DOHH2 (cell line): ENCODE results near the gene USP6NL.
"Not testable (repeated sequence)": the region's sequence is repeated elsewhere in the genome, so short reads cannot be mapped to it uniquely, and the experiment has no call there.

Experiments used
- H3F3A ChIP-seq: fragments of 200-600 bp; sonication (generic), shearing (Covaris generic); 2 replicates; pipeline ENCODE4 v1.6.0; 2016; ENCODE audit warnings: antibody characterized with exemption, mild to moderate bottlenecking; ENCODE audit not compliant: control insufficient read depth, insufficient read depth
- H3K27ac ChIP-seq: fragments of 200-600 bp; sonication (generic); 2 replicates; pipeline ENCODE4 v1.5.1; 2014; ENCODE audit warnings: low read depth, mild to moderate bottlenecking, low read length, moderate library complexity
- H3K27me3 ChIP-seq: fragments of 200-600 bp; sonication (generic); 2 replicates; pipeline ENCODE4 v1.6.1; 2014; ENCODE audit warnings: mild to moderate bottlenecking, low read length, mixed read lengths; ENCODE audit not compliant: control insufficient read depth
- H3K36me3 ChIP-seq: fragments of 200-600 bp; sonication (generic); 2 replicates; pipeline ENCODE4 v1.6.1; 2014; ENCODE audit warnings: mild to moderate bottlenecking, low read length, moderate library complexity, mixed read lengths; ENCODE audit not compliant: control insufficient read depth
- H3K4me1 ChIP-seq: fragments of 200-600 bp; sonication (generic); 2 replicates; pipeline ENCODE4 v1.6.1; 2014; ENCODE audit warnings: mild to moderate bottlenecking, low read length, mixed read lengths; ENCODE audit not compliant: control insufficient read depth
- H3K4me2 ChIP-seq: fragments of 200-600 bp; sonication (generic); 2 replicates; pipeline ENCODE4 v1.6.0; 2014; ENCODE audit warnings: mild to moderate bottlenecking, low read length, moderate library complexity
- H3K4me3 ChIP-seq: fragments of 200-600 bp; sonication (generic); 2 replicates; pipeline ENCODE4 v1.5.1; 2014; ENCODE audit warnings: mild to moderate bottlenecking, low read length, mixed read lengths
- H3K79me2 ChIP-seq: fragments of 200-600 bp; sonication (generic); 2 replicates; pipeline ENCODE4 v1.6.1; 2014; ENCODE audit warnings: mild to moderate bottlenecking, low read length, mixed read lengths; ENCODE audit not compliant: control insufficient read depth
- H3K9me2 ChIP-seq: fragments of 200-600 bp; sonication (generic); replicated peaks from 2 replicates; pipeline ENCODE4 v1.6.1; 2014; ENCODE audit warnings: mild to moderate bottlenecking, low read length, mixed read lengths; ENCODE audit not compliant: control insufficient read depth
- H3K9me3 ChIP-seq: fragments of 200-600 bp; sonication (generic); 2 replicates; pipeline ENCODE4 v1.6.1; 2014; ENCODE audit warnings: antibody characterized with exemption, low read length, mixed read lengths; ENCODE audit not compliant: control insufficient read depth, insufficient read depth
- H4K20me1 ChIP-seq: fragments of 200-600 bp; sonication (generic); 2 replicates; pipeline ENCODE4 v1.6.0; 2014; ENCODE audit warnings: low read depth, mild to moderate bottlenecking, antibody characterized with exemption, low read length, moderate library complexity; ENCODE audit not compliant: control insufficient read depth, insufficient read depth
- EZH2phosphoT487 ChIP-seq: fragments of 200-600 bp; sonication (generic); IDR thresholded peaks from 2 replicates; pipeline ENCODE4 v1.6.1; 2017; ENCODE audit warnings: borderline replicate concordance, mild to moderate bottlenecking, antibody characterized with exemption, low read length, moderate library complexity, mixed read lengths
- TF ChIP-seq, protein P1 (sequence below): fragments of 200-600 bp; sonication (generic); IDR thresholded peaks from one replicate; pipeline ENCODE4 v1.5.1; 2014; ENCODE audit warnings: antibody characterized with exemption, mild to moderate bottlenecking, low read depth, low read length; ENCODE audit not compliant: poor library complexity, severe bottlenecking

USP6NL gene

DNA sequence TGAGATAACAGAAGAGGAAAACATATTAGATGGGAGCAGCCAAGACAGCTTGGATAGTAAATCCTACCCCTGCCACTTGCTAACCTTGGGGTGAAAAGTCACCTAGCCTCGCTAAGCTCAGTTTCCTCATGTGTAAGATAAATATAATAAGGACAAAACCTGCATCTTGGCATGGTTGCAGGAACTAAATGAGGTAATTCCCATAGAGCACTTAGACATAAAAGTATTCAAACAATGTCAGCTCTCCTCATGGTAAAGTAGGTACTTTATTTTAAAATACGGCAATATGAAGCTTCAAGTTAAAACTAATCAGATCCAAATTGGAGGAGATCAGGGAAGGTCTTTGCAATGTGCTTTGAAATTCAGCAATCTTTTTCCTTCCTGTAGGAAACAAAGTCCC lies 113.1 kb downstream of the USP6NL start:
- H3K4me2 ChIP-seq, result no peak overlapping the region
- no peaks in the 10 kb centered on the region for H3K27me3 ChIP-seq

DNA sequence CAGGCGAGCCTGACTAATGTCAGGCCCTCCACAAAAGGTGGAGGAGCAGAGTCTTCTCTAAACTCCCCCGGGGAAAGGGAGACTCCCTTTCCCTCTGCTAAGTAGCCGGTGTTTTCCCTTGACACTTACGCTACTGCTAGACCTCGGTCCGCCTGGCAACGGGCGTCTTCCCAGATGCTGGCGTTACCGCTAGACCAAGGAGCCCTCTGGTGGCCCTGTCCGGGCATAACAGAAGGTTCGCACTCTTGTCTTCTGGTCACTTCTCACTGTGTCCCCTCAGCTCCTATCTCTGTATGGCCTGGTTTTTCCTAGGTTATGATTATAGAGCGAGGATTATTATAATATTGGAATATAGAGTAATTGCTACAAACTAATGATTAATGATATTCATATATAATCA lies 116.5 kb downstream of the USP6NL start:
- H3K36me3 ChIP-seq, result peaks cover 78% of the 10 kb centered on the region
- H3K4me1 ChIP-seq, H3K9me2 ChIP-seq, H3F3A ChIP-seq, H4K20me1 ChIP-seq, H3K9me3 ChIP-seq, H3K27ac ChIP-seq, H3K79me2 ChIP-seq, H3K4me3 ChIP-seq, H3K27me3 ChIP-seq, H3K4me2 ChIP-seq: not testable (repeated sequence)

More for the DNA sequence above, 113.1 kb downstream of the USP6NL start:
- no peaks in the 10 kb centered on the region for H3K4me1 ChIP-seq
- peaks cover 69% of the 10 kb centered on the region for H3K36me3 ChIP-seq
- H3K79me2 ChIP-seq, result no peaks in the 10 kb centered on the region
- H3K9me2 ChIP-seq, result no peaks in the 10 kb centered on the region
- H3K9me3 ChIP-seq, result no peaks in the 10 kb centered on the region
- H3F3A ChIP-seq, result peaks cover 4% of the 10 kb centered on the region; the same call in 1 of the 2 replicates
- H3K27ac ChIP-seq, result no peak overlapping the region
- no peak overlapping the region for H3K4me3 ChIP-seq
- no peak for TF ChIP-seq EZH2phosphoT487
- TF ChIP-seq, protein P1, sequence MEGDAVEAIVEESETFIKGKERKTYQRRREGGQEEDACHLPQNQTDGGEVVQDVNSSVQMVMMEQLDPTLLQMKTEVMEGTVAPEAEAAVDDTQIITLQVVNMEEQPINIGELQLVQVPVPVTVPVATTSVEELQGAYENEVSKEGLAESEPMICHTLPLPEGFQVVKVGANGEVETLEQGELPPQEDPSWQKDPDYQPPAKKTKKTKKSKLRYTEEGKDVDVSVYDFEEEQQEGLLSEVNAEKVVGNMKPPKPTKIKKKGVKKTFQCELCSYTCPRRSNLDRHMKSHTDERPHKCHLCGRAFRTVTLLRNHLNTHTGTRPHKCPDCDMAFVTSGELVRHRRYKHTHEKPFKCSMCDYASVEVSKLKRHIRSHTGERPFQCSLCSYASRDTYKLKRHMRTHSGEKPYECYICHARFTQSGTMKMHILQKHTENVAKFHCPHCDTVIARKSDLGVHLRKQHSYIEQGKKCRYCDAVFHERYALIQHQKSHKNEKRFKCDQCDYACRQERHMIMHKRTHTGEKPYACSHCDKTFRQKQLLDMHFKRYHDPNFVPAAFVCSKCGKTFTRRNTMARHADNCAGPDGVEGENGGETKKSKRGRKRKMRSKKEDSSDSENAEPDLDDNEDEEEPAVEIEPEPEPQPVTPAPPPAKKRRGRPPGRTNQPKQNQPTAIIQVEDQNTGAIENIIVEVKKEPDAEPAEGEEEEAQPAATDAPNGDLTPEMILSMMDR, result no peak
- no peaks in the 10 kb centered on the region for H4K20me1 ChIP-seq

- H3F3A ChIP-seq, result no peaks in the 10 kb centered on the region
- H3K9me2 ChIP-seq, result no peaks in the 10 kb centered on the region
- TF ChIP-seq, protein P1, result no peak
- no peak for TF ChIP-seq EZH2phosphoT487
- H3K4me2 ChIP-seq, result no peak overlapping the region
- no peaks in the 10 kb centered on the region for H3K4me1 ChIP-seq
- no peaks in the 10 kb centered on the region for H3K9me3 ChIP-seq
- no peaks in the 10 kb centered on the region for H3K27me3 ChIP-seq
- no peaks in the 10 kb centered on the region for H3K79me2 ChIP-seq
- H3K4me3 ChIP-seq, result no peak overlapping the region
- peaks cover 78% of the 10 kb centered on the region for H3K36me3 ChIP-seq
- no peak overlapping the region for H3K27ac ChIP-seq
- no peaks in the 10 kb centered on the region for H4K20me1 ChIP-seq
Measured at GRCh38 chr10:11493646-11494045, 117.8 kb downstream of the USP6NL start.

DNA sequence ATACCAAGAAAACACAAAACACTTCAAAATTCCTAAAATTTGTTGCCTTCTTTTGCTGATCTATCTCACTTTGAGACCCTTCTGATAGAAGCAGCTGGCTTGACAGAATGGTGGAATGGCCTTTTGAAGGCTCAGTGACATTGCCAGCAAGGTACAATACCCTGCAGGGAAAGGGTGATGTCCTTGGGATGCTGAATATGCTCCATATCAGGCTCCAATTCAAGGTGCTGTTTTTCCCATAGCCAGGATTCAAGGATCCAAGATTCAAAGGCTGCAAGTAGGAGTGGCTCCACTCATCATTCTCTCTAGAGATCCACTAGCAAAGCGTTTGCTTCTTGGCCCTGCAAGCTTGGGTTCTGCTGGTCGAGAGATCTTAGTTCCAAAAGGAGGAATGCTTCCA lies 120.4 kb downstream of the USP6NL start:
- no peaks in the 10 kb centered on the region for H4K20me1 ChIP-seq
- H3K36me3 ChIP-seq, result peaks cover 88% of the 10 kb centered on the region

More for the DNA sequence above, 120.4 kb downstream of the USP6NL start:
- Histone ChIP-seq H3K9me2 (no peaks in the 10 kb centered on the region), H3K9me3 (no peaks in the 10 kb centered on the region), H3K79me2 (no peaks in the 10 kb centered on the region), H3F3A (peaks cover 14% of the 10 kb centered on the region; the same call in 1 of the 2 replicates), H3K27ac (no peak overlapping the region), H3K4me1 (no peaks in the 10 kb centered on the region), H3K27me3 (no peaks in the 10 kb centered on the region), H3K4me2 (no peak overlapping the region), H3K4me3 (no peak overlapping the region)
- TF ChIP-seq EZH2phosphoT487, result no peak
- TF ChIP-seq, protein P1, result no peak
